ENCODE results near the gene WIPF1.

DNA sequence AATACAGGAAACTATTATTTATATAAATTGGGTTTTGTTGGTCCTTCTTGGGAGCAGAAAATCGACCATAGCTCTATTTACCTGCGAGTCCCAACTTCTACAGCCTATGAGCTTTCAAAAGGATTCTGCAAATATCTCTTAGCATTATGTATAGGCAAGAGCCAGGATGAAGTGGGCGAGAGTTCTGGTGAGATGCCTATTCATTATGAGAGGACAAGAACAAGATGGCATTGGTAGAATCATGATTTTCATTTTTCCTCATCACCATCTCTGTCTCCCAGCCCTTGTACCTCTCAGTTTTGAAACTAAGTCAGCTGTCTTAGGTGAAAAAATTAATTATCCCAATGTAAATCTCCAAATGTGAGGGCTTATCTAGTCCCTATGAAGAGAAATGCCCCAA, 25.0 kb downstream of the WIPF1 start:
- no peak for TF ChIP-seq EZH2 (optimal IDR thresholded peaks at IDR 0.05; ENCODE audit: low read depth, low read length)
- TF ChIP-seq CTCF (IDR thresholded peaks at IDR 0.05; ENCODE audit: low read length), result no peak
- TF ChIP-seq EZH2phosphoT487 (IDR thresholded peaks at IDR 0.05; ENCODE audit: low read length), result no peak

All from MM.1S (cell line).